ENCODE results near the gene ZFP14.

DNA sequence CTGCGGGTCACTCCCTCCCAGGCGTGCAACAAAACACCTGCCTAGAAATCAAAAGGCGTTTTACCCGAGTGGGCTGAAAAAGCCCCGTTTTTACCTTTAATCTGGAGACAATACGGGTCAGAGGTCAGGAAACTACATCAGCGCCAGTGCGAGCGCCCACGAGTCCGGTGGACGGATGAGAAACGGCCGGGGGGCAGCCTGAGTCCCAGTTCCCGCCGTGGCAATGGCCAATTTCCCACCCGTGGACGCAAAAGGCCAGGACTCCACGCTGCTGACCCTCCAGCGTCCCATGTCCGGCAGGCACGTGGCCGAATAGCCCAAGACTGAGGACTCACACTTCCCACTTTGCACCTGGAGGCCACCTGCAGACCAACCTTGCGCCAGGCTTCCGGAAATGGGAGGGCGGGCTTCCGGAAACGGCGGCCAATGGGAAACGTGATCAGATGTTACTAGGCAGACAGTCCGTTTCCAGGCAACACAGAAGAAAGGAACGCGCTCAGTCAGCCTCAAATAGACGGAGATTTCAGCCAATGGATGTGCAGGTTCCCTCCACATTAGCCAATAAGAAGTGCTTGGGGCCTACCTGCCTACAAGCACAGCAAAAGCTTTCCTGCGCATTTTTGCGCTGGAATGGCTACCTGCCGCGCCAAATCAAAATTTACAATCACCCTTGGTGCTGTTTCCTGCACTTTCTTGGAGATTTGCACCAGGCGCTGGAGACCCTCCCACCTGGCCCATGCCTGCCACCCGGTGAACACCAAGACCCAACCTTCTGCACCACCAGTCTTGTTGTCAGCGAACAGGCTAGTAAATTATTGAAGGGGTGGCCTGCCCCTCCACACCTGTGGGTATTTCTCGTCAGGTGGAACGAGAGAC, 47.4 kb downstream of the ZFP14 start:
- TF ChIP-seq POLR2A (IDR thresholded peaks at IDR 0.05; ENCODE audit: low read depth, low read length) (no peak), POLR2AphosphoS5 (IDR thresholded peaks at IDR 0.05; ENCODE audit: low read depth, low read length) (no peak)
